GM23248 (cell line): ENCODE measurements around the gene ZFAND4. TPM values are rescaled to one million over a fixed set of nuclear protein-coding genes. Genes with fewer than 3 reads are reported as not detected.

Experiments used
- DNase-seq: peaks from one replicate; pipeline ENCODE4 v3.0.0-alpha.2; 2015
- H2AFZ ChIP-seq: fragments of 200-600 bp; sonication (generic); 2 replicates; pipeline ENCODE4 v1.6.1; 2016; ENCODE audit warnings: antibody characterized with exemption
- H3F3A ChIP-seq: fragments of 200-600 bp; sonication (generic); 2 replicates; pipeline ENCODE4 v1.6.1; 2016; ENCODE audit warnings: mild to moderate bottlenecking, antibody characterized with exemption, mixed run types; ENCODE audit not compliant: insufficient read depth
- H3K27ac ChIP-seq: fragments of 200-600 bp; sonication (generic); 2 replicates; pipeline ENCODE4 v1.5.1; 2016; ENCODE audit warnings: mild to moderate bottlenecking
- H3K27me3 ChIP-seq: fragments of 200-600 bp; sonication (generic); replicated peaks from 2 replicates; pipeline ENCODE4 v1.6.1; 2016; ENCODE audit warnings: mild to moderate bottlenecking; ENCODE audit not compliant: insufficient read depth
- H3K36me3 ChIP-seq: fragments of 200-600 bp; sonication (generic); 2 replicates; pipeline ENCODE4 v1.6.1; 2016; ENCODE audit warnings: low read depth, mild to moderate bottlenecking
- H3K4me1 ChIP-seq: fragments of 200-600 bp; sonication (generic); 2 replicates; pipeline ENCODE4 v1.6.1; 2016; ENCODE audit warnings: mild to moderate bottlenecking; ENCODE audit not compliant: insufficient read depth
- H3K4me2 ChIP-seq: fragments of 200-600 bp; sonication (generic); one replicate; pipeline ENCODE4 v1.6.1; 2016; ENCODE audit warnings: mild to moderate bottlenecking; ENCODE audit not compliant: unreplicated experiment
- H3K4me3 ChIP-seq: fragments of 200-600 bp; sonication (generic); 2 replicates; pipeline ENCODE4 v1.5.1; 2016; ENCODE audit warnings: mild to moderate bottlenecking
- H3K79me2 ChIP-seq: fragments of 200-600 bp; sonication (generic); 2 replicates; pipeline ENCODE4 v1.6.1; 2016; ENCODE audit warnings: mild to moderate bottlenecking; ENCODE audit not compliant: insufficient read depth
- H3K9ac ChIP-seq: fragments of 200-600 bp; sonication (generic); 2 replicates; pipeline ENCODE4 v1.6.1; 2016; ENCODE audit warnings: mild to moderate bottlenecking
- H3K9me2 ChIP-seq: fragments of 200-600 bp; sonication (generic); 2 replicates; pipeline ENCODE4 v1.6.1; 2016; ENCODE audit warnings: mixed run types, mild to moderate bottlenecking, moderate library complexity; ENCODE audit not compliant: insufficient read depth
- H3K9me3 ChIP-seq: fragments of 200-600 bp; sonication (generic); one replicate; pipeline ENCODE4 v1.6.1; 2017; ENCODE audit warnings: low read depth
- H4K20me1 ChIP-seq: fragments of 200-600 bp; sonication (generic); 2 replicates; pipeline ENCODE4 v1.6.0; 2016; ENCODE audit not compliant: insufficient read depth
- EZH2 ChIP-seq: fragments of 200-600 bp; sonication (generic); IDR thresholded peaks from 2 replicates; pipeline ENCODE4 v1.6.1; 2018; ENCODE audit warnings: antibody characterized with exemption, mild to moderate bottlenecking; ENCODE audit not compliant: insufficient read depth, poor library complexity, severe bottlenecking
- EZH2phosphoT487 ChIP-seq: fragments of 200-600 bp; sonication (generic); IDR thresholded peaks from 2 replicates; pipeline ENCODE4 v1.6.1; 2018; ENCODE audit warnings: antibody characterized with exemption, moderate library complexity, mild to moderate bottlenecking, low read depth; ENCODE audit not compliant: insufficient read depth
- WGBS, 2 experiments: methylation state at CpG; one replicate each; pipeline ENCODE4 v1.1.6; 2015 to 2017; ENCODE audit warnings: low lambda C conversion rate in 2 of 2, low coverage in 1 of 2; ENCODE audit errors: missing lambda C conversion rate in 2 of 2; 5-methylcytosine and 5-hydroxymethylcytosine counted together
- in situ Hi-C: fragments of 300-500 bp; cut with MboI; formaldehyde crosslinking; loops from 2 replicates; pipeline ENCODE4 v1.15.0; 2020
- polyA plus RNA-seq: library from polyadenylated mRNA; unstranded; fragments of >200 nt; fragmentation: Nextera tagmentation; extraction: Ambion mirVana; gene quantifications from 2 replicates; pipeline ENCODE4 v1.2.1, GENCODE V29; 2016
- total RNA-seq: library from RNA; depleted of rRNA; stranded (reverse); fragments of >200 nt; shearing (Covaris generic); gene quantifications from 2 replicates; pipeline ENCODE4 v1.2.3, GENCODE V29; 2014

The ZFAND4 gene
- total and polyA plus RNA-seq, 2 experiments from 2014 or later: 2.7 to 8.1 TPM

GRCh38 chr10:45644527-45644926 is 28.0 kb downstream of the ZFAND4 start:
- no peak overlapping the region for H3K4me2 ChIP-seq
- H3K27me3 ChIP-seq: no peaks in the 10 kb centered on the region
- no peaks in the 10 kb centered on the region for H4K20me1 ChIP-seq
- TF ChIP-seq EZH2 (no peak), EZH2phosphoT487 (no peak)
- WGBS, 2 experiments: 97 to 100% methylated on average over 1 of the region's 1 CpG
- no peak overlapping the region for H3K27ac ChIP-seq
- no peak overlapping the region for H2AFZ ChIP-seq
- no peaks in the 10 kb centered on the region for H3K9me2 ChIP-seq
- H3K79me2 ChIP-seq: no peaks in the 10 kb centered on the region
- H3K4me3 ChIP-seq: no peak overlapping the region
- no peaks in the 10 kb centered on the region for H3K36me3 ChIP-seq
- H3K9me3 ChIP-seq: no peaks in the 10 kb centered on the region
- DNase-seq: no peak
- no peak overlapping the region for H3K9ac ChIP-seq
- in situ Hi-C loops: no loop called here
- H3K4me1 ChIP-seq: no peaks in the 10 kb centered on the region
- H3F3A ChIP-seq: no peaks in the 10 kb centered on the region

GRCh38 chr10:45640941-45641340 is 31.6 kb downstream of the ZFAND4 start:
- no peak overlapping the region for H3K4me2 ChIP-seq
- in situ Hi-C loops: no loop called here
- H3K9me2 ChIP-seq: no peaks in the 10 kb centered on the region
- H3K4me3 ChIP-seq: no peak overlapping the region
- H3K79me2 ChIP-seq: no peaks in the 10 kb centered on the region
- no peak overlapping the region for H3K9ac ChIP-seq
- no peak overlapping the region for H2AFZ ChIP-seq
- H3F3A ChIP-seq: no peaks in the 10 kb centered on the region
- no peak overlapping the region for H3K27ac ChIP-seq
- WGBS, 2 experiments: 86 to 96% methylated on average over 4 of the region's 4 CpGs
- no peaks in the 10 kb centered on the region for H3K36me3 ChIP-seq
- H4K20me1 ChIP-seq: no peaks in the 10 kb centered on the region
- H3K27me3 ChIP-seq: no peaks in the 10 kb centered on the region
- TF ChIP-seq EZH2phosphoT487 (no peak), EZH2 (no peak)
- no peak for DNase-seq
- no peaks in the 10 kb centered on the region for H3K9me3 ChIP-seq
- no peaks in the 10 kb centered on the region for H3K4me1 ChIP-seq

- H3F3A ChIP-seq: no peaks in the 10 kb centered on the region
- no peaks in the 10 kb centered on the region for H3K9me2 ChIP-seq
- H3K4me2 ChIP-seq: no peak overlapping the region
- no peaks in the 10 kb centered on the region for H3K79me2 ChIP-seq
- no peaks in the 10 kb centered on the region for H4K20me1 ChIP-seq
- H3K27me3 ChIP-seq: no peaks in the 10 kb centered on the region
- no peak overlapping the region for H3K4me3 ChIP-seq
- peak; percentile 4 for DNase-seq
- no peak overlapping the region for H2AFZ ChIP-seq
- no peak overlapping the region for H3K27ac ChIP-seq
- in situ Hi-C loops: no loop called here
- no peak overlapping the region for H3K9ac ChIP-seq
- H3K4me1 ChIP-seq: no peaks in the 10 kb centered on the region
- H3K36me3 ChIP-seq: no peaks in the 10 kb centered on the region
- TF ChIP-seq EZH2 (no peak), EZH2phosphoT487 (no peak)
- H3K9me3 ChIP-seq: no peaks in the 10 kb centered on the region
- WGBS, 2 experiments: 78 to 92% methylated on average over 1 of the region's 1 CpG
Observed at GRCh38 chr10:45640049-45640448, 32.5 kb downstream of the ZFAND4 start.

GRCh38 chr10:45627412-45628048 is 45.0 kb downstream of the ZFAND4 start:
- Histone ChIP-seq H4K20me1 (no peaks in the 10 kb centered on the region), H3K27ac (no peak overlapping the region), H3K9ac (no peak overlapping the region), H3K79me2 (no peaks in the 10 kb centered on the region), H3K36me3 (no peaks in the 10 kb centered on the region), H3K27me3 (no peaks in the 10 kb centered on the region), H3F3A (no peaks in the 10 kb centered on the region), H3K9me3 (no peaks in the 10 kb centered on the region), H3K4me3 (no peak overlapping the region), H2AFZ (no peak overlapping the region), H3K4me2 (no peak overlapping the region), H3K9me2 (no peaks in the 10 kb centered on the region), H3K4me1 (no peaks in the 10 kb centered on the region)
- in situ Hi-C loops: no loop called here
- WGBS, 2 experiments: 94 to 95% methylated on average over 5 of the region's 5 CpGs
- TF ChIP-seq EZH2phosphoT487: no peak
- TF ChIP-seq EZH2: no peak
- DNase-seq: no peak
